Panc1 (cell line): ENCODE results near the gene MARCHF6.

Source experiments
- CTCF ChIP-seq: fragments of 450-650 bp; IDR thresholded peaks from 2 replicates; pipeline ENCODE4 v1.5.1; 2017; ENCODE audit warnings: mild to moderate bottlenecking
- POLR2AphosphoS5 ChIP-seq: IDR thresholded peaks from 2 replicates; pipeline ENCODE4 v1.6.1; 2012; ENCODE audit warnings: mild to moderate bottlenecking, low read depth, low read length, moderate library complexity
- REST ChIP-seq, 2 experiments: IDR thresholded peaks; 2 replicates each; pipeline ENCODE4 v1.6.1; 2011 to 2012; ENCODE audit warnings: low read depth in 2 of 2, control low read depth in 1 of 2, low read length in 1 of 2, mild to moderate bottlenecking in 1 of 2, moderate library complexity in 1 of 2; ENCODE audit not compliant: insufficient read depth in 1 of 2

GRCh38 chr5:10317825-10318682 is 35.4 kb upstream of the MARCHF6 start:
- no peak for TF ChIP-seq CTCF
- no peak for TF ChIP-seq POLR2AphosphoS5
- no peak for TF ChIP-seq REST (IDR thresholded peaks at IDR 0.05; ENCODE audit: insufficient read depth in 1 of 2, low read depth in 2 of 2, low read length in 1 of 2)
